Activated CD4-positive, alpha-beta T cell treated with anti-CD3 and anti-CD28 coated beads, Interleukin-2, amount 50 U/mL, for 16 hours (primary cell): ENCODE measurements around the gene HOMER3.
"Not testable (repeated sequence)": the region's sequence is repeated elsewhere in the genome, so short reads cannot be mapped to it uniquely, and the experiment has no call there.

Source experiments
- DNase-seq: peaks from one replicate; pipeline ENCODE4 v3.0.0-alpha.2; 2020

Gene HOMER3

GRCh38 chr19:18952364-18953003, 11.5 kb upstream of the HOMER3 start:
- not testable (repeated sequence) for DNase-seq

DNA sequence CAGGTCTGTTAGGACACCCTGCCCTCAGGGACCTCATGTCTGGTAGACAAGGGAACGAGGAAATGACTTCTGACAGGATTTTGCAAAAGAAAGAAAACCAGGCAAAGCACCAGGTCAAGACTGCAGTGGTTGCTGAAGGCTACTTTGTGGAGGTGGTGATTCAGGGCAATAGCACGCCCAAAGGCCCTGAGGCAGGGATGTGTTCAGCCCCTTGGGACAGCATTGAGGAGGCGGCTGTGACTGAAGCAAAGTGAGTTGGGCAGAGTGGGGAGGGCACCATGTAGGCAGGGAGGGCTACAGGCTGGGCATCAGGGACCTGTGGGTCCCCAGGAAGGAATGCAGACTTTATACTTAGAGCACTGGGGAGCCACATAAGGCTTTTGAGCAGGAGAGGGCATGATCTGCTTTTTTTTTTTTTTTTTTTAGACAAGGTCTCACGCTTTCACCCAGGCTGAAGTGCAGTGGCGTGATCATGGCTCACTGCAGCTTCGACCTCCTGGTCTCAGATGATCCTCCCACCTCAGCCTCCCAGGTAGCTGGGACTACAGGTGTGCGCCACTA, 10.8 kb upstream of the HOMER3 start:
- DNase-seq = no peak

DNA sequence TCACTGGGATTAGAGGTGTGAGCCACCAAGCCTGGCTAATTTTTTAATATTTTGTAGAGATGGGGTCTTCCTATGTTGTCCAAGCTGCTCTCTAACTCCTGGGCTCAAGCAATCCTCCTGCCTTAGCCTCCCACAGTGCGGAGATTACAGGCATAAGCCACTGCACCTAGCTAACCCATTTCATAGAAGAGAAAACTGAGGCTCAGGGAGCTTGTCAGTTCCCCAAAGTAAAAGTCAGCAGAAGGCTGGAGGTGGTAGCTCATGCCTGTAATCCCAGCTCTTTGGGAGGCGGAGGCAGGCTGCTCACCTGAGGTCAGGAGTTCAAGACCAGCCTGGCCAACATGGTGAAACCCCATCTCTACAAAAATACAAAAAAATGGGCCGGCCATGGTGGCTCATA, 8.8 kb upstream of the HOMER3 start:
- no peak for DNase-seq

DNA sequence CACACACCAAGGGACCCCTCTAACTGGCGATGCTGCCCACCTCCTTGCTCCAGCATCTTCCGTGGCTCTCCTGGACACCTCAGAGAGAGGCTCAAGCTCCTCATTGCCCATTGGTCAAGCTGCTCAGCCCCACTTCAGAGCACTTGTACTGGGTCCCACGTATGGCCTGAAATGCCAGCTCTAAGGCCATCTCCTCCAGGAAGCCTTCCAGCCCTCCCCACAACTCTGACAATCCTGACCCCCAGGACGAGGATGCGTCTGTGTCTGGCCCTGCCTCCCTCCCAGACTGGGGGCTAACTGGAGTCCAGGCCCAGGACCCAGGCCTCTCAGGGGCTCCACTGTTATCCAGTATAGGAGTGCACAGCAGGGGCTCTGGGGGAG, 7.9 kb upstream of the HOMER3 start:
- no peak for DNase-seq

DNA sequence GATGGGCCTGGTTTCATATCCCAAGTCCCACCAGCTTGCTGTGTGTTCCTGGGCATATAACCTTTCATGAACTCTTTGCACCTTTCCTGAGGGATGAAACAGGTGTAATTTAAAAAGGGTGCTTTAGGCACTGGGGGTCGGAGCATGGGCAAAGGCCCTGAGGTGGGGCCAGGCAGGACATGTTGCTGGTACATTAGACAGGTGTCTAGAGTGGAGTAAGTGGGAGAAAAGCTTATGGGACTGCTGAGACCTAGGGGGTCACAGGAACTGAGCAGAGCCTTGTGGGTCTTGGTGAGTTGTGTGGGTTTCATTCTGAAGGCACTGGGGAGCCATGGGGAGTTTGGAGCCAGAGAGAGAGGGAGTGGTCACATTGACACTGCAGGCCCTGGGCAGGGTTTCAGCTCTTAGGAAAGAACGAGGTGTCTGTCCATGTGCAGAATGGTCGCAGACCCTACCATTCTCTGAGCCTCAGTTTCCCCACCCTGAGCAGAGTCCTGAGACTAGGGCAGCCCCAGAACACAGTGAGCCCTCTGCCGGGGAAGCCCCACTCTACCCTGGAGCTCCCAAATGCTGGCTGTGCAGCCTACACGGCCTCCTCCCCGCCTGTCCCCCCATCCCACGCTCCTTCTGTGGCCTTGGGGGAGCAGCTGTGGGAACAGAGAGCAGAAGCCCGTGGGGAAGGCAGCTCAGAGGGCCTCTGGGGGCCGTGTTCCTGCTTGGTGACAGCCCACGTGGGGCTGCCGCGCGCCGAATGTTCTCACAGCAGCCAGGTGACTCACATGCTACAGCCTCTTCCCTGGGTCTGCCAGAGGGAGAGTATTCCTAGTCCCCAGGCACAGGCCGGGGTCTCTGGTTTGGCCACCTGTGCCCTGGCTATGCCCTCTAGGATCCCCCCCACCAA, 7.3 kb upstream of the HOMER3 start:
- DNase-seq = no peak

DNA sequence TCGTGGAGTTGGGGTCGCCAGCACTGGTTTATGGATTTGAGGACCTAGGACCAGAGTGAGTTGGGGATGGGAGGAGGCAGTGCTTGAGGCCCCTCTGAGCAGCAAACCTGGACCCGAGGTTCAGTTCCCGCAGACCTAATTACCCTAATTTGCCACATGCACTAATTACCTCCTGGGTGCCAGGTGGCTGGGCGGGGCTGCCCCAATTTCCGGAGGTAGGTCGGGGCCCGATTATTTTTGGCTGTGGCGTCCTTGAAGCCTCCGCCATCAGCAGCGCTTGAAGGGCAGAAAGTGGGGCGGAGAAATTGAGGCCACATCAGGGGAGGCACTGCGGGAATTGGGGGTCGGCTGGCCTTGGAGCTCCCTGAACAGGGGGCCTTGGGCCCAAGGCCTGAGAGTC, 5.9 kb upstream of the HOMER3 start:
- no peak for DNase-seq

DNA sequence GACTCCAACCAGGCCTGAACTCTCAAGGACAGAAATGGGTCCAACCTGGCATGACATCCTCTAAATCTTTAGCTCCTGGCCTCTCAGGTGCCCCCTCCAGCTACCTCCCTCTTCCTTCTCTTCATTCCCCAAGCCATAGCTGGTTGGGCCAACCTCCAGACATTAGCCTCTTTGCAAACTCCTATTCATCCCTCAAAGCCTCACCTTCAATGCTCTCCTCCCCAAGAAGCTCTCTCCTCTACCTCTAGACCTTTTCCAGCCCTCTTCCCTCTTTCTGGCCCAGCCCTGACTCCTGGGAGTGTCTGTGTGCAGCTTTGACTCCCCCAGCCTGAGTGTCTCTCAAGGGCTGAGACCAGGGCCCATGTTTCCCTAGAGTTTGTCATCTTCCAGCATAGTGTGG, 5.3 kb upstream of the HOMER3 start:
- DNase-seq = no peak

GRCh38 chr19:18945297-18945696, 4.3 kb upstream of the HOMER3 start:
- DNase-seq = no peak

DNA sequence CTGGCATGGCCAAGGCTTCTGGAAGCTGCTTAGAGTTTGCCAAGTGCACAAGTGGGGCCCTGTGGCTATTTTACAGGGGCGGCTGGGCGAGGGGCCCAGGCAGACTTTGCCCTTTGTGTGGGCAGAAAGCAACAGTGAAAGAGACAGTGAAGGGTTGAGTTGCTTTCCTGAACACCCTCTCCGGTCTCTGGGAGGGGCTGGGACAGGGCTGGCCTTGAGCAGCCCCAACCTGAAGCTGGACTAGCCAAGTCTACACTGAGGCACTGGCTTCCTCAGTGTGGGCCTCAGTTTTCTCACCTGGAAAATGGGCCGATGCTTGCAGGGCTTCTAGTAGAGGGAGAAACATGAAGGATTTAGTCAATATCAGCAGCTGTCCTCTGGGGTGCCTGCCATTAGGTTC, 2.4 kb upstream of the HOMER3 start:
- no peak for DNase-seq

DNA sequence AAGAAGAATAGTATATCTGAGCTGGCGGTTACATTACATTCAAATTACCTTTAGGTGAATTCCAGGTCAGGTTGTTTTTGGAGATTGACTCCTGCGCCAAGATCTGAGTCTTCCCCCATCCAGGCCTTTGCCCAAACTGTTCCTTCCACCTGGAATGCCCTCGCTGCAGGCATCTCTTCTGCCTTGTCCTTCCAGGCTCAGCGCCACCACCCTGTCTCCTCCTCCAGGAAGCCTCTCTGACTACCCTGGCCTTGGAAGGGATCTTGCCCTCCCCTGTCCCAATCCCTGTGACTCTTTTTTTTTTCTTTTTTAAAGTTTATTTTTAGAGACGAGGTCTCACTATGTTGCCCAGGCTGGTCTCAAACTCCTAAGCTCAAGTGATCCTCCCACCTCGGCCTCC, 1.7 kb upstream of the HOMER3 start:
- no peak for DNase-seq

- DNase-seq = no peak
These were observed 774 bp upstream of the HOMER3 start for GRCh38 chr19:18941628-18942354.

- DNase-seq = no peak
These were observed 872 bp downstream of the HOMER3 start for GRCh38 chr19:18939922-18940768.

GRCh38 chr19:18939163-18939562, 1.9 kb downstream of the HOMER3 start:
- DNase-seq = no peak

DNA sequence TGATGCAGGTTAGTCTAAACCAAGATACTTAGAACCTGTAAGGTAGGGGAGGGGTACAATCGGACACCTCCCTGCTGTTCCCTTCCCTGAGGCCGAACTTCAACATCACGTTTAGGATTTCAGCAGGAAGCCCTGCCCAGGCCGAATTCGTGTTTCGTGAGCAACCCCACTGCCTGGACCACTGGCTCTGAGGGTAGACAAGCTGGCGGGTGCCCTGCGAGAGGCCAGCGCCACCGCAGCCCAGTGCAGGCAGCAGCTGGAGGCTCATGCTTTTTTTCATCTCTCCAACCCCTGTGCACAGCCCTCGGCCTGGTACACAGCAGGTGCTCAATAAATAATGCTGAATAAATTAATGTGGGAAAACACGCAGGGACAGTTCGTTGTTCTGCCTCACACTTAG, 7.7 kb downstream of the HOMER3 start:
- DNase-seq = no peak

- peak; percentile 80 for DNase-seq
These were observed 8.7 kb downstream of the HOMER3 start for GRCh38 chr19:18932216-18932841.

- DNase-seq = no peak
These were observed 9.5 kb downstream of the HOMER3 start for GRCh38 chr19:18931316-18932162.

DNA sequence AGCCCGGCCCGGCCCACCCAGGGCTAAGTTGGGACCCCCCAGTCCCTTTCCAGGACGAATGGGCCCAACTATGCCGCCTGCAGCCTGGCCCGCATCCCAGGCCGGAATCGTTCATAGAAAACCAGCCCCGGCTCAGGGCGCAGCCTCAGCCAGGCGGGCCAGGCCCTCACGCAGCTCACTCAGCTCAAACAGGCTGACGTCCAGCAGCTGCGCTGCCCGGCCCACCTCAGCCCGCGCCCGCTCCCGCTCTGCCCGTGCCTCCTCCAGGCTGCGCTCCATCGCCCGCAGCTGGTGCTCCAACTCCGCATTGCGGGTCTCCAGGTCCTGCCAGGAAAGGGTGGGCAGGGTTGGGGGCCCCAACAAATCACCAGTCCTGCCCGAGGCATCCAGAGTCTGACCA, 11.7 kb downstream of the HOMER3 start:
- no peak for DNase-seq

DNA sequence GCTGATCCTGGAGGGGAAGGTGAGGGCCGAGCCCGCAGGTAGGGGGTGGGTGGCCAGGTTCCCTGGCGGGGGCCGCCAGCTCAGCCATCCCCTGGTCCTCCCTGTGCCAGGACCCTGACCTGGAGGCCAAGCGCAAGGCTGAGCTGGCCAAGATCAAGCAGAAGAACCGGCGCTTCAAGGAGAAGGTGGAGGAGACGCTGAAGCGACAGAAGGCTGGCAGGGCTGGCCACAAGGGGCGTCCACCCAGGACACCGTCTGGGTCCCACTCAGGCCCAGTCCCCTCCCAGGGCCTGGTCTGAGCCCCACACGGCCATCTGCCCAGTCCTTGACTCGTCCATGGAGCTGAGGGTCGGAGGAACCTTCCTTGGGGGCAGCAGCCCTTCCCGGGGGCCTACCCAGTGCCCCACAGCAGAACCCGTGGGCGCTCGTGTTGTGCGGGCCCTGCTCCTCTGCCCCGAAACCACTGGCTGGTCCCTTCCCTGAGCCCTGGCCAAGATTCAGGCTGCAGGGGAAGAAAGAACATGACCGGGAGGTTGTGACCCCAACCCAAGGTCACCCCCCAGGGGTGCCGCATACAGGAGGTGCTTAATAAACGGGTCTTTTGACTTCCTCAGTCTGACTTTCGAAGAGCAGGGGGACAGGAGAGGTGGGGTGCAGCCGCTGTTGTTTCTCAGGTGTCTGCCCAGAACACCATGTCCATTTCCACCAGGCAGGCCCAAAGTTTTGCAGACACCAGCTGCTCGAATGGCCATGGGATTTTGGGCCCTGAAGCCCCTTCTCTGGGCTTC, 12.8 kb downstream of the HOMER3 start:
- no peak for DNase-seq

DNA sequence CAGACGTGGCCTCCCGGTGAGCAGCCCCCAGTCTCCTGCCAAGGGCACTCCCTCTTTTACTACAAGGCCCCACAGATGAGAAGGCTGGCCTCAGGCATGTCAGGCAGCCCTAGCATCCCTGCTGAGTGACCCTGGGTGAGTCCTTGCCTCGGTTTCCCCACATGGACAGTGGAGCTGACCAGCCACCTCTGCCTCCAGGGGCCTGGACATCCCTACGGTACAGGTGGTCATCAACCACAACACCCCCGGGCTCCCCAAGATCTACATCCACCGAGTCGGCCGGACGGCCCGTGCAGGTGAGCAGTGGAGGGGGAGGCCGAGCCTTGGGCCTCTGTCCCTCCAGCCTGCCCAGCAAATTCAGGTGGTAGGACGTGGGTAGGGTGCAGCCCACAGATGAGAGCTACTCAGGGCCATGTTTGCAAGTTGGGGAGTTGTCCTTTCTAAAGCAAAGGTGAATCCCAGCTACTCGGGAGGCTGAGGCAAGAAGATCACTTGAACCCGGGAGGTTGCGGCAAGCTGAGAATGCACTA, 16.3 kb downstream of the HOMER3 start:
- no peak for DNase-seq
